RWPE1 (cell line): Measurements from ENCODE around the gene NEURL1B.

Source experiments
- CTCF ChIA-PET: fragments of 350-600 bp; sonication (Branson Sonifier 250); formaldehyde crosslinking; extraction: SDS; loops from one replicate; lab custom pipeline; 2021; lab: Yijun Ruan, JAX
- POLR2A ChIA-PET: fragments of 400-600 bp; formaldehyde crosslinking; extraction: SDS; loops from one replicate; lab custom pipeline; 2020; ENCODE audit warnings: antibody characterized with exemption; ENCODE audit not compliant: low non-redundant PET; lab: Yijun Ruan, JAX
- DNase-seq: peaks from one replicate; pipeline ENCODE4 v3.0.0; 2012; ENCODE audit warnings: low spot score
- H3K27ac ChIP-seq: fragments of 450-650 bp; 2 replicates; pipeline ENCODE4 v1.5.1; 2017
- CTCF ChIP-seq: fragments of 450-650 bp; conservative IDR thresholded peaks from 2 replicates; pipeline ENCODE4 v1.5.1; 2017; ENCODE audit warnings: low read depth, mild to moderate bottlenecking

Gene NEURL1B

GRCh38 chr5:172735141-172735831 is 94.2 kb downstream of the NEURL1B start:
- no peak for TF ChIP-seq CTCF
- ChIA-PET POLR2A (no interaction called here), CTCF (interaction anchor here (0.5 to 2.8 kb wide), 4 partner anchors 36 to 164 kb away, joined by 3 to 20 read pairs (median 4); partner anchors contain the start of gene DUSP1)
- DNase-seq = no peak
- peak overlapping the region; percentile 100 for H3K27ac ChIP-seq

- CTCF ChIA-PET = no interaction called here
- TF ChIP-seq CTCF = no peak
These were observed 95.6 kb downstream of the NEURL1B start for GRCh38 chr5:172736508-172737135.

GRCh38 chr5:172739375-172739774 is 98.3 kb downstream of the NEURL1B start:
- CTCF ChIA-PET = interaction anchor here (1.0 kb wide), 1 partner anchor 9 kb away, joined by 3 read pairs; no protein-coding TSS in a partner anchor
- H3K27ac ChIP-seq = peak overlapping the region; percentile 63
- no peak for TF ChIP-seq CTCF
- DNase-seq = no peak
- POLR2A ChIA-PET = interaction anchor here (0.7 kb wide), 1 partner anchor 244 kb away, joined by 7 read pairs; the partner anchor contains the start of gene ATP6V0E1

More at GRCh38 chr5:172736508-172737135, 95.6 kb downstream of the NEURL1B start:
- POLR2A ChIA-PET = no interaction called here
- no peak for DNase-seq
- peak overlapping the region; percentile 100 for H3K27ac ChIP-seq

GRCh38 chr5:172740428-172741205 is 99.6 kb downstream of the NEURL1B start:
- POLR2A ChIA-PET = interaction anchor here (0.6 kb wide), 1 partner anchor 37 kb away, joined by 7 read pairs; no protein-coding TSS in a partner anchor
- TF ChIP-seq CTCF = no peak
- DNase-seq = peak; percentile 90
- peak overlapping the region; percentile 96 for H3K27ac ChIP-seq
- CTCF ChIA-PET = interaction anchor here (0.5 to 1.1 kb wide), 7 partner anchors 11 to 199 kb away, joined by 3 to 8 read pairs (median 4); no protein-coding TSS in a partner anchor
